ENCODE measurements around the gene SLC6A11. TPM values are rescaled to one million over a fixed set of nuclear protein-coding genes. Genes with fewer than 3 reads are reported as not detected.

The SLC6A11 gene
- total RNA-seq: not detected

GRCh38 chr3:10816019-10816862 is at the start of gene SLC6A11:
Gene SLC6A11 (plus strand): TSS chr3:10816228. CDS start chr3:10816266, 38 bp downstream.
- DNase-seq: no peak

DNA sequence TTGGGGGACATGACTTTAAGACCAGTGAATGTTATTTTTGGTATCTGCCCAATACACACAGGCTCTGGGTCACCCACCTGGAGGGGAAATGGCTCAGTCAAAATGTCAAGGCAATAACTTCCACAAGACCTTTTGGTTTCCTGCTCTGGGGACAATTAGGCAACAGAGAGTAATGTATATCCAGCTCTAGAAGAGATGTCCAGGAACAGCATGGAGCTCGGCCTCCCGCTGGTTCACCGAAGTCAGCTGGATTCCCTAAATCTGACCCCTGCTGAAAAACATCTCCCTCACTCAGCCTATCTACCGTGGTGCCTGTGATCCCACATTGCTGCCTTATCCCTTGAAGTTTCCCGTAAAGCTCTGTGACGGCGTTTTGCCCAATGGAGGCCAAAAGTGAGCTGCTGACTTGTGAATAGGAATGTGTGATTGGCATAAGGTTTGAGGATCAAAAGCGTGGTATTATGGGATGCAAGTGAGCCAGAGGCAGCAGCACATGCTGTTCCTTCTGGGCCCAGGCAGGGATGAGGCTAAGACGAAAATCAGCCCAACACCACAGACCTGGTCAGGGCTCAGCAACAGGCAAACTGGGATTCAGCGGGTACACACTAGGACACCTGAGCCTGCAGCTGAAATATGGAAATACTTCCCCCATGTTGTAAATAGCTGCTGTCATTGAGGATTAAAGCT is 47.2 kb upstream of the SLC6A11 start:
- no peak for DNase-seq

DNA sequence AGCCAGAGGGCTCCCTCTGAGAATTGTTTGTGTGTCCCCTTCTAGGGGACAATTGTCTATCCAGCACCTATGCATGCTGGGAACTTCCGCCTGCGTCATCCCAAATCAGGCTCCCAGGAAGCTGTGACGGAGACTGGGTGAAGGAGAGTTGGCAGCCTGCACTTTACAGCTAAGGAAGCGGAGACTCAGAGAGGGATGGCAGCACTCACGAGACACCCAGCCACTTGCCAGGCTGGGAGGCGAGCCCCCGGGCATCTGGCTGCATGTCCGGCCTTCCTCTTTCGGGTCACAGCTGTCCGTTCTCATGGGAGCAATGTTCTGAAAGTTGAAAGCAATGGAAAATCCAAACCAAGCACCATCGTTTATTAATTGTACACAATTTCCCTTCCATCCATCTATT is 45.5 kb upstream of the SLC6A11 start:
- no peak for DNase-seq

- no peak for DNase-seq
Observed at GRCh38 chr3:10770981-10771380, 45.0 kb upstream of the SLC6A11 start.

DNA sequence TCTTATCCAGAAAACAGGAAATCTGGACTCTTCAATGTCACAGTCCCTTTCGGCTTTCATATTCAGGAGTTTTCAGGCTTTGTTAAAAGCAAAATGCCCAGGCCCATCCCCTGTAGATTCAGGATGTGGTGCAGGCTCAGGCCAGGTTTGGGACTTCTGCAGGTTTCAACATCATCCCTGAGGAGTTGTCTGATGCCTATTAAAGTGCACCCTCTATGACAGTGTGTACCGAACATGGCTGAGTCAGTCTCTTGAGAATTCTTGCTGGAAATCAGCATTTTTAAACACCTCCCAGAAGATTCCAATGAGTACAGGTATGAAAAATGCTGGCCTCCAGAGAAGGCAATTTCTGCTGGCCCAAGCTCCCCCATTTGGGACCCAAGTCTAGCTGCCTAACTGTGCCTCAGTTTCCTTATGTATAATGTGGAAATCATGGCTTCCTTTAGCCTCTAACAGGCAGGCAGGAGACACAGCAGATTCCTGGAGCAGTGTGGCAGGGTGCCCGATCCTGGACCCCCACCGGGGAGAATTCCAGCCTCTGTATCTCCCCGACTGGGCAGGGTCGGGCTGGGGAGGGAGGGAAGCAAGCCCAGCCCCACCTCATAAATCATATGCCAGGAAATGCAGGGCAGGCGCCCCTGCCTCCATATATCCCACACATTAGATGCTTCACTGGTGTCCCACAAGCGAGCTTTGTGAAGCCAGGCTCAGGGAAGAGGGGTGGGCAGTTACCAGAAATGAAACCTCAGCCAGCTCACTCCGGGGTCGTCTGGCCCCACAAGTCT is 44.4 kb upstream of the SLC6A11 start:
- no peak for DNase-seq

GRCh38 chr3:10772271-10773161 is 43.5 kb upstream of the SLC6A11 start:
- no peak for DNase-seq

DNA sequence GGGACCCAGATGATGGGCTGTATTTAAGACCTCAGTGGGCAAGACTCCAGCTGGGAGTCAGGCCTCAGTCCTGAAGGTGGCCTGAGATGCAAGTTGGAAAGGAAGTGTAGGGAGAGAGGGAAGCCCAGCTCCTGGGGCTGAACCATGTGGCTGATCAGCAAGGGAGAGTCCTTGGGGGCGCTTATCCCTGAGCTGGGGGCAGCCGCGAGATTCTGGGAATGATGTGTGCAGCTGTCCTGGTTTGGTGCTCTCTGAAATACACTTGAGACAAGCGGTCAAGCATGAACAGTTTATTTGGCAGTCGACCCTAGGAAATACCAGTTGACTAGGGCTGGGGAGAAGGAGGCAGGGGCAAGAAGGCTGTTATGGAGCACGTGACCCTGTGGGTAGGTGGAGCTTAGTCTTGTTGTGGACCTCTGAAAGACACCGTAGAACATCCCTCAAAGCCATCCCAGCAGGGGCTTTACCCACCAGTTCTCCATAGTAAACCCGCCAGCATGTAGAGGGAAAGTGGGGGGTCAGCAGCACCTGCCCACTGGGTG is 41.8 kb upstream of the SLC6A11 start:
- DNase-seq: no peak

GRCh38 chr3:10774825-10775224 is 41.2 kb upstream of the SLC6A11 start:
- no peak for DNase-seq

DNA sequence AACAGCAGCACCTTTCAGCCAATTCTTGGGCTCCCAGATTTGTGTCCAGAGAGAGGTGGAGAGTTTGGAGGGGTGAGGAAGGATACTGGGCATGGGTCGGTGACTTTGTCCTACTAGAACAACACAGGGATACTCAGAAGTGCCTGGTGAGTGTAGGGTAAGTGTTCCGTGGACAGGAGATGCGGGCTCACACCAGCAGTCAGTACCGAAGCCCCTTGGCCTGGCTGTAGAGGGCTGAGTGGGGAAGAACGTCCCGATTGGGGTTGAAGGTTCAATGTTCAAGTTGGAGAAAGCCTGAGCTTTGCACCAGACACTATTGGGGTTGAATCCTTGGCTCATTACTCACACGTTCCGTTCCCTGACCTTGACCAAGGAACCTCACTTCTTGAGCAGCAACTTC is 40.8 kb upstream of the SLC6A11 start:
- DNase-seq: no peak

DNA sequence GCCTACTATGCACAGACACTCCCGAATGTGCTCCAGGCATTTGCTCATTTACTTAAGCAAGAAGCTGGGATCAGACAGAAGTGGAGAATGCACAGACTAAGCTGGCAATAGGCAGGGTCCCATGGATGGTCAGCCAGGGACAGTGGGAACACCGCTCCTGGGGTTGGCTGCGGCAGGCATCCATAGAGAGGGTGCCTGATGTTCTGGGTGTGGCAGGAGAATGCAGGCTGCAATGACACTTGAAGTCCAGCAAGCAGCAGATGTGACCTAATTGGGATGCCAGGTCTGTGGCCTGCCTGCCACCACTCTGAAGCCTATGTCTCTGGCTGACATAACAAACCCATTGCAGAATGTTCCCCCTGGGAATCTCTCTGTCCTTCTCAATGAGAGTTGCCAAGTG is 40.2 kb upstream of the SLC6A11 start:
- no peak for DNase-seq

DNA sequence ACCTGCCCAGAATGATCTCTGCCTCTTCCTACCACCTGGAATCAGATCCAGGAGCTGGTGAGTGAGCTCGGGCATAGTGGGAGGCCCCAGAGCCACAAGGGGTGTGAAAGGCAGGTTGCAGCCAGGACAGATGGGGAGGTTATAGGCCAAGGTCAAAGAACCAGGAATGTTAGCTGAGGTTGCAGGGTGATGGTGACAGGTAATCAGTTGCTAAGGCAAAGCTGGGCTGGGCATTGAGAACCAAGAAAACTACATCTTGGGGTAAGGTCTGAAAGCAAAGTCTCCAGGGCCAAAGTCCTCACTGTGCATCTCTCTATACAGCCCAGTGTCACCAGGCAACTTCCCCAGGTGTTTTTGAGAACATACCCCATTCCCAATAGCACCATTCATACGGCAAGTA is 38.4 kb upstream of the SLC6A11 start:
- DNase-seq: no peak

DNA sequence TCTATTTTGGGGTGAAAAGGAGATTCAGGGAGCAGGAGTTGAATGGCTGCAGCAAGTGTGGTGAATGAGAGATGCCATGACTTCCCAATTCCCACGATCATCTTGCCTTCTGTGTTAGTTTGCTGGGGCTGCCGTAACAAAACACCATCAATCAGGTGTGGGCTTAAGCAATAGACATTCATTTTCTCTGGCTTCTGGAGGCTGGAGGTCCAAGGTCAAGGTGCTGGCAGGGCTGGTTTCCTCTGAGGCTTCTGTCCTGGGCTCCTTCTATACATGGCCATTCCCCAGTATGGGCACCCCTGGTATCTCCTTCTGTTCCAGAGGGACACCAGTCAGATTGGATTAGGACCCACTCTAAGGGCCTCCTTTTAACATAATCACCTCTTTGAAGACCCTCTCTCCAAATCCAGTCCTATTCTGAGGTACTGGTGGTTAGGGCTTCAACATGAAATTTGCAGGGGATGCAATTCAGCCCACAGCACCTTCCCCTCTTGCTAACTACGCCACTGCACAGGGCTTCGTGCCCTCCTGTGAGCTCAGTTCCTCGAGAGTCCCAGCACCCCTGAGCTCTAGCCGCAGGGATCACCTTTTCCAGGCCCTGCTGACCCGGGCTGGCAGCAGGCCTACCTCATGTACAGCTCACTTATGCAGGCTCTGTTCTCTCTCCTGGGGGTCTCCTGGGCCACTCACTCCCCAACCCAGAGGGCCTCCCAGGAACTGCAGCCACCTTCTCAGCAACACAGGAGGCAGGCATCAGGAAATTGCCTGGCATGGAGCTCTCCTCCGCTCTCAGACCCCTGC is 37.3 kb upstream of the SLC6A11 start:
- DNase-seq: no peak

DNA sequence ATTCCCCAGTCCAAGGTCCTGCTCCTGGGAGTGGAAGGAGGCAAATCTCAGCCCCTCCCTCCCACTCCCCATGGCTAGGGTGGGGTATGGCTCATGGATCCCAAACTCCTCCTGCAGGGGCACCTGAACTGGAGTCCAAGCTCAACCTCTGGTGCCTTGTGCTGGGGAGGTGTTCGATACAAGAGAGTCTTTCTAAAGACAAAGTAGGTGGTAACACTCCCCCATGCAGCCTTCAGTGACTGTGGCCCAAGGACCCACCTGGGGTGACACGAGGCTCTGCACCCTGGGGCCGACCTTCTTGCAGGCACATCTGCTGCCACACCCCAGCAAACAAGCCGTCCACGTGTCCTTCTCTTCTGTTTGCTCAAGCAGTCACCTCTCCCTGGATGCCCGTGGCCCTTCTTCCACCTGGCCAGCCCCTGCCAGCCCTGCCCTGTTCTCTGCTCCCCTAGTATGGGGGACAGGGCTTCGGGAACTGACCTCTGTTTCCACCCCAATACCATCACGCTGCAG is 36.7 kb upstream of the SLC6A11 start:
- DNase-seq: no peak

DNA sequence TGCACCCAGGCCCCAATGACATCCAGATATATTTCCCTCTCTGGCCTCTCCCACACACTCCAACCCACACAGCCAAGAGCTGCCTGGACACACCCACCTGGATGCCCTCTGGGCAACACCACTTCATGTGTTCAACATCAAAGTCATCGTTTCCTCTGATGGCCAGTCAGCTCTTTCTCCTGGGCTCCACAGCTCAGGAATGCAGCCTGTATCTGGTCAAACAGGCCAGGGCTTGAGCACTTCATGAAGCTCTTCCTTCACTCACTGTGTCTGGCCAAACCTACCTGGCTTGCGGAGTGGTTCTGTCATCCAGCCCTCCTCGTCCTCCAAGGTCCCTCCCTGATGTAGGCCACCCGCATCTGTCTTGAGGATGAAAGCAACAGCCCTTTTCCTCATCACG is 35.8 kb upstream of the SLC6A11 start:
- no peak for DNase-seq

- no peak for DNase-seq
Observed at GRCh38 chr3:10780922-10781321, 35.1 kb upstream of the SLC6A11 start.

DNA sequence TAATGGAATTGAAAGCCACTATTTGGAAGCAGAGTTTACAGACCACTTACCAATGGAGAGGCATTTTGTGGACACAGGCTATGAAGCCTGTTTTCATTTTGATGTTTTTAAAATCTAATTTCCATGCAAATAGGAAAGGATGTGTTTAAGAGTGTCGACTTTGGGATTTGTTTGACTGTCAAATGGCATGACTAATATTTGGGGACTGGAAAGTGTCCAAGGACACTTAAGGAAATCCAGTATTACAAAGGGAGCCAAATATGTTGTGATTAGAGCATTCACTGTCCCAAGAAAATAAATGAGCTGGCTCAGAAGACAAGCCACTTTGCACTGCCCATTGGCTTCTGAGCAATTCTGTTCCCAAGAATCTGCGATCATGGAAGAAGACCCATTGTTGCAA is 34.0 kb upstream of the SLC6A11 start:
- DNase-seq: no peak

DNA sequence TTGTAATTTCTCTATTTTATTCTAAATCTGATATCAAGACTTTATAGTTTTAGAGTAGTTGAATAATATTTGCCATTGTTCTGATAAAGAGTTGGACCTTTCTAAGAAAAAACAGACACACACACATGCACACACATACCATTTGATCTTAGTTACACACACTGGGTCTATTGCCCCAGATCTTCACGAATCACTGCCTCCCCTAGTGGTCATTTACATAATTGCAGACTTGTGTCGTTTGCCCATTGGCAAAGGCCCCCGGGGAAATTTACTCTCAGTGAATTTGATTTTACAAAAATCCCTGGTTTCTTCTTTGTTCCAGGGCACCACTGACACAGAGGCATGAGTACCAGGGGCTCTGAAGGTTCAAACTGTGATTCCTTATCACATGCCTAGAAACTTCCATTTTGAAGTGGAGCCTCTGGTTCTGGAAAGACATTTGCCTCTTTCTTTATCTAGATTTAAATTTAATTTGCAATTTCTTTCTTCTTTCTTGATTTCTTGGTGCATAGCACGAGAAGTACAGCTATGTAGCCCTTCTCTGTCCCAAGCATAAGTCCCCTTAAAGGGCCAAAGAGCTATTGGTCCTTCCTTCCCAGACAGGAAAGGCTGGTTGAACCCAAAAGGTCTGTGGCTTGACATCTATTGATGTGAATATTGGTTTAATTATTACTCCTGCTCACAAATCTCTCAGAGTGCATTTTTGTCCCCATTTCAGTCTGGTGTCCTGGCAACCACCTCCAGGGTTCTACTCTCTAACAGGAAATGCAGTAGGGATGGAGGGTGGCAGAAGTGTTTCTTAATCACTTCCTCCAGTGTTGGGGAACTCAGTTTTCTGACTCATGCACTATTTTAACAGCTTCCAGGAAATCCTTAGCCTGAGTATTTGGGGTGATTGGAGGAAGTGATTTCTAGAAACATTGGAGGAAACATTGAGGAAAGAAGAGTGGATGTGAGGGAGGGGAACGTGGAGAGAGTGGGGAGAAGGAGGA is 32.4 kb upstream of the SLC6A11 start:
- peak; percentile 15 for DNase-seq

DNA sequence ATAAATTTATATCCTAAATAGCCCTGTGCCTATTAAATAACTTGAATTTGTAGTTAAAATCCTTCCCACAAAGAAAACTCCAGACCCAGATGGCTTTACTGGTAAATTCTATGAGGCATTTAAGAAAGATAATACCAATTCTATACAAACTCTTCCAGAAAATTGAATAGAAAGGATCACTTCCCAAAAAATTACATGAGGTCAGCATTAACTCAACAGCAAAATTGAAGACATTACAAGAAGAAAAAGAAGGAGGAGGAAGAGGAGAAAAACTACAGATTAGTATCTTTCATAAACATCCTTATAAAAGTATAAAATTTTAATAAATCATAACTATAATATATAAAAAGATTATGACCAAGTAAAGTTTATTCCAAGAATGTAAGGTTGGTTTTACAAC is 29.4 kb upstream of the SLC6A11 start:
- DNase-seq: no peak

GRCh38 chr3:10788451-10788850 is 27.6 kb upstream of the SLC6A11 start:
- DNase-seq: no peak

DNA sequence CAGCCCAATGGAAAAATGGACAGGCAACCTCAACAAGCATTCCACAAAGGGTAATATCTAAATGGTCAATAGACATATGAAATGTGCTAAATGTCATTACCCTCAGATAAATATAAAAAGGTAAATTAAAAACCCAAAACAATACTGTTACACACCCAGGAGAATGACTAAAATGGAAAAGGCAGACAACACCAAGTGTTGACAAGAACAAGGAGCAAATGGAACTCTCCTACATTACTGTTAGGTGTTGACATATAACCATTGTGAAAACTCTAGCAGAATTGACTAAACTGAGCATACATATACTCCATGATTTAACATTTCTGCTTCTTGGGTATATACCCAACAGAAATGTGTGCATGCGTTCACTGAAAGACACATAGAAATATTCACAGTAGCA is 25.3 kb upstream of the SLC6A11 start:
- no peak for DNase-seq
